ENCODE data around the gene FOXN1. TPM values are rescaled to one million over a fixed set of nuclear protein-coding genes. Genes with fewer than 3 reads are reported as not detected.

Gene FOXN1
- total RNA-seq, 1 experiment from 2014 or later = not detected

DNA sequence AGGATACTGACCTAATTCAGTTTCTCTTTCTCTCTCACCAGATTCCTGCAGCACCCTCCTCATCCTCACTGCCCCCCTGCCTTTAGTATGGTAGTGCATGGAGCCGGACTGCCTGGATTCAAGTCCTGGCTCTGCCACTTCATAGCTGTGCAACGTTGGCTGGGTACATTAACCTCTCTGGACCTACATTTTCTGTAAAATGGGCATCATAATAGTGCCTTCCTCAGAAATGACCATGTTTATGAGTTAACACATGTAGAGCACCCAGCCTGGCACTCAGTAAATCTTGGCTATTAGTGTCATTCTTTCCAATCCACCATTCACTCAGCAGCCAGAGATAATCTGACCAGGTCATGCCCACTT, 39.0 kb downstream of the FOXN1 start:
- H3K4me1 Mint-ChIP-seq = peaks cover 25% of the 10 kb centered on the region
- no peaks in the 10 kb centered on the region for H3K9me3 Mint-ChIP-seq
- TF ChIP-seq, protein P1, sequence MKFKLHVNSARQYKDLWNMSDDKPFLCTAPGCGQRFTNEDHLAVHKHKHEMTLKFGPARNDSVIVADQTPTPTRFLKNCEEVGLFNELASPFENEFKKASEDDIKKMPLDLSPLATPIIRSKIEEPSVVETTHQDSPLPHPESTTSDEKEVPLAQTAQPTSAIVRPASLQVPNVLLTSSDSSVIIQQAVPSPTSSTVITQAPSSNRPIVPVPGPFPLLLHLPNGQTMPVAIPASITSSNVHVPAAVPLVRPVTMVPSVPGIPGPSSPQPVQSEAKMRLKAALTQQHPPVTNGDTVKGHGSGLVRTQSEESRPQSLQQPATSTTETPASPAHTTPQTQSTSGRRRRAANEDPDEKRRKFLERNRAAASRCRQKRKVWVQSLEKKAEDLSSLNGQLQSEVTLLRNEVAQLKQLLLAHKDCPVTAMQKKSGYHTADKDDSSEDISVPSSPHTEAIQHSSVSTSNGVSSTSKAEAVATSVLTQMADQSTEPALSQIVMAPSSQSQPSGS (CRISPR knock-in tag; IDR thresholded peaks at IDR 0.05; ENCODE audit: borderline replicate concordance, low read depth) = no peak
- TF ChIP-seq ZNF138 (CRISPR knock-in tag; conservative IDR thresholded peaks at IDR 0.05) (no peak), PRRX2 (CRISPR knock-in tag; IDR thresholded peaks at IDR 0.05) (no peak), CREM (CRISPR knock-in tag; IDR thresholded peaks at IDR 0.05) (no peak), ZNF219 (CRISPR knock-in tag; IDR thresholded peaks at IDR 0.05; ENCODE audit: borderline replicate concordance) (no peak), ZNF396 (CRISPR knock-in tag; IDR thresholded peaks at IDR 0.05; ENCODE audit: borderline replicate concordance) (no peak), TCF7 (CRISPR knock-in tag; IDR thresholded peaks at IDR 0.05; ENCODE audit: low read depth) (no peak), ELF4 (CRISPR knock-in tag; IDR thresholded peaks at IDR 0.05; ENCODE audit: low read depth) (no peak)
- TF ChIP-seq, protein P2, sequence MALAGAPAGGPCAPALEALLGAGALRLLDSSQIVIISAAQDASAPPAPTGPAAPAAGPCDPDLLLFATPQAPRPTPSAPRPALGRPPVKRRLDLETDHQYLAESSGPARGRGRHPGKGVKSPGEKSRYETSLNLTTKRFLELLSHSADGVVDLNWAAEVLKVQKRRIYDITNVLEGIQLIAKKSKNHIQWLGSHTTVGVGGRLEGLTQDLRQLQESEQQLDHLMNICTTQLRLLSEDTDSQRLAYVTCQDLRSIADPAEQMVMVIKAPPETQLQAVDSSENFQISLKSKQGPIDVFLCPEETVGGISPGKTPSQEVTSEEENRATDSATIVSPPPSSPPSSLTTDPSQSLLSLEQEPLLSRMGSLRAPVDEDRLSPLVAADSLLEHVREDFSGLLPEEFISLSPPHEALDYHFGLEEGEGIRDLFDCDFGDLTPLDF (CRISPR knock-in tag; IDR thresholded peaks at IDR 0.05) = no peak
- TF ChIP-seq, protein P3, sequence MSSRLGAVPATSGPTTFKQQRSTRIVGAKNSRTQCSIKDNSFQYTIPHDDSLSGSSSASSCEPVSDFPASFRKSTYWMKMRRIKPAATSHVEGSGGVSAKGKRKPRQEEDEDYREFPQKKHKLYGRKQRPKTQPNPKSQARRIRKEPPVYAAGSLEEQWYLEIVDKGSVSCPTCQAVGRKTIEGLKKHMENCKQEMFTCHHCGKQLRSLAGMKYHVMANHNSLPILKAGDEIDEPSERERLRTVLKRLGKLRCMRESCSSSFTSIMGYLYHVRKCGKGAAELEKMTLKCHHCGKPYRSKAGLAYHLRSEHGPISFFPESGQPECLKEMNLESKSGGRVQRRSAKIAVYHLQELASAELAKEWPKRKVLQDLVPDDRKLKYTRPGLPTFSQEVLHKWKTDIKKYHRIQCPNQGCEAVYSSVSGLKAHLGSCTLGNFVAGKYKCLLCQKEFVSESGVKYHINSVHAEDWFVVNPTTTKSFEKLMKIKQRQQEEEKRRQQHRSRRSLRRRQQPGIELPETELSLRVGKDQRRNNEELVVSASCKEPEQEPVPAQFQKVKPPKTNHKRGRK (CRISPR knock-in tag; IDR thresholded peaks at IDR 0.05; ENCODE audit: borderline replicate concordance) = no peak
- TF ChIP-seq, protein P4, sequence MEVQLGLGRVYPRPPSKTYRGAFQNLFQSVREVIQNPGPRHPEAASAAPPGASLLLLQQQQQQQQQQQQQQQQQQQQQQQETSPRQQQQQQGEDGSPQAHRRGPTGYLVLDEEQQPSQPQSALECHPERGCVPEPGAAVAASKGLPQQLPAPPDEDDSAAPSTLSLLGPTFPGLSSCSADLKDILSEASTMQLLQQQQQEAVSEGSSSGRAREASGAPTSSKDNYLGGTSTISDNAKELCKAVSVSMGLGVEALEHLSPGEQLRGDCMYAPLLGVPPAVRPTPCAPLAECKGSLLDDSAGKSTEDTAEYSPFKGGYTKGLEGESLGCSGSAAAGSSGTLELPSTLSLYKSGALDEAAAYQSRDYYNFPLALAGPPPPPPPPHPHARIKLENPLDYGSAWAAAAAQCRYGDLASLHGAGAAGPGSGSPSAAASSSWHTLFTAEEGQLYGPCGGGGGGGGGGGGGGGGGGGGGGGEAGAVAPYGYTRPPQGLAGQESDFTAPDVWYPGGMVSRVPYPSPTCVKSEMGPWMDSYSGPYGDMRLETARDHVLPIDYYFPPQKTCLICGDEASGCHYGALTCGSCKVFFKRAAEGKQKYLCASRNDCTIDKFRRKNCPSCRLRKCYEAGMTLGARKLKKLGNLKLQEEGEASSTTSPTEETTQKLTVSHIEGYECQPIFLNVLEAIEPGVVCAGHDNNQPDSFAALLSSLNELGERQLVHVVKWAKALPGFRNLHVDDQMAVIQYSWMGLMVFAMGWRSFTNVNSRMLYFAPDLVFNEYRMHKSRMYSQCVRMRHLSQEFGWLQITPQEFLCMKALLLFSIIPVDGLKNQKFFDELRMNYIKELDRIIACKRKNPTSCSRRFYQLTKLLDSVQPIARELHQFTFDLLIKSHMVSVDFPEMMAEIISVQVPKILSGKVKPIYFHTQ (CRISPR knock-in tag; IDR thresholded peaks at IDR 0.05) = no peak
- CTCF ChIA-PET = interaction anchor here (0.8 to 5.2 kb wide), 3 partner anchors 31 to 129 kb away, joined by 3 to 26 read pairs (median 4); partner anchors contain the start of gene ALDOC
- H3K27ac Mint-ChIP-seq = peak overlapping the region; percentile 38
- no peak overlapping the region for H3K4me3 Mint-ChIP-seq
- no peaks in the 10 kb centered on the region for H3K27me3 Mint-ChIP-seq (ENCODE audit: low read depth)
- ATAC-seq (no peak), DNase-seq (ENCODE audit: low spot score) (no peak)
- H3K36me3 Mint-ChIP-seq = no peaks in the 10 kb centered on the region
- POLR2A ChIA-PET = interaction anchor here (1.2 kb wide), 1 partner anchor 9 kb away, joined by 3 read pairs; no protein-coding TSS in a partner anchor

DNA sequence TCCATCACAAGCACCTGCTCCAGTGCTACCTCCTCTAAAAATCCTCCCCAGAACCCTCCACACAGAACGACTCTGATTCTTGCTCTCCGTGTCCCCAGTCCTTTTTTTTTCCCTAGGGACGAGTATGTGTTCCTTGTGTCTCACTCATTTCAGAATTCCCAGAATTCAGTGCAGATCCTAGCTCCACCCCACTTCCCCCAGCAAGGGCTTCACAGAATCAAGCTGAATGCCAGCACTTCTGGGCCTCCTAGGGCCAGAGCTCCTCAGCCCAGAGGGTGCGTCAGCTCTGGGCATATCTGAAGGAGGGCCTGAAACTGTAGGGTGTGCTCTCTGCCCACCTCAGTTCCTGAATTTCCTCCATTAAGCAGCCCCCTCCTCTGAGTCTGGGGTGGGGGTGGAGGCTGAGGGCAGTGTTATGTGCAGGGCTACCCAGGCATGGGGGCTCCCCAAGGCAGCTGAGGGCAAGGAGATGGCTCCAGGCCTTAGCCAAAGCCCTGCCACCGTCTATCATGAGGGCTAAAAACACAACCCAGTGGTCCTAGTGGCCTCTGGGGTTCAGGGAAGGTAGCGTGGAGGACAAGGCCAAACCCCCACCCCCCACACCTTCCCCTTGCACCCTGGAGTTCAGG, 39.8 kb downstream of the FOXN1 start:
- ATAC-seq (no peak; the same call in 1 of the 2 replicates), DNase-seq (ENCODE audit: low spot score) (no peak)
- ChIA-PET CTCF (interaction anchor here (0.6 to 5.2 kb wide), 8 partner anchors 10 to 130 kb away, joined by 3 to 26 read pairs (median 6); partner anchors contain the start of genes ALDOC and PIGS), POLR2A (interaction anchor here (1.2 kb wide), 1 partner anchor 10 kb away, joined by 3 read pairs; no protein-coding TSS in a partner anchor)
- Mint-ChIP-seq H3K27ac (no peak overlapping the region), H3K4me3 (no peak overlapping the region), H3K4me1 (peaks cover 25% of the 10 kb centered on the region), H3K9me3 (no peaks in the 10 kb centered on the region), H3K36me3 (no peaks in the 10 kb centered on the region), H3K27me3 (ENCODE audit: low read depth) (no peaks in the 10 kb centered on the region)
- no peak for TF ChIP-seq ZNF138 (CRISPR knock-in tag; conservative IDR thresholded peaks at IDR 0.05)
- TF ChIP-seq, protein P5, sequence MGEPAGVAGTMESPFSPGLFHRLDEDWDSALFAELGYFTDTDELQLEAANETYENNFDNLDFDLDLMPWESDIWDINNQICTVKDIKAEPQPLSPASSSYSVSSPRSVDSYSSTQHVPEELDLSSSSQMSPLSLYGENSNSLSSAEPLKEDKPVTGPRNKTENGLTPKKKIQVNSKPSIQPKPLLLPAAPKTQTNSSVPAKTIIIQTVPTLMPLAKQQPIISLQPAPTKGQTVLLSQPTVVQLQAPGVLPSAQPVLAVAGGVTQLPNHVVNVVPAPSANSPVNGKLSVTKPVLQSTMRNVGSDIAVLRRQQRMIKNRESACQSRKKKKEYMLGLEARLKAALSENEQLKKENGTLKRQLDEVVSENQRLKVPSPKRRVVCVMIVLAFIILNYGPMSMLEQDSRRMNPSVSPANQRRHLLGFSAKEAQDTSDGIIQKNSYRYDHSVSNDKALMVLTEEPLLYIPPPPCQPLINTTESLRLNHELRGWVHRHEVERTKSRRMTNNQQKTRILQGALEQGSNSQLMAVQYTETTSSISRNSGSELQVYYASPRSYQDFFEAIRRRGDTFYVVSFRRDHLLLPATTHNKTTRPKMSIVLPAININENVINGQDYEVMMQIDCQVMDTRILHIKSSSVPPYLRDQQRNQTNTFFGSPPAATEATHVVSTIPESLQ (CRISPR knock-in tag; IDR thresholded peaks at IDR 0.05) = no peak
- no peak for TF ChIP-seq NR1H2 (CRISPR knock-in tag; IDR thresholded peaks at IDR 0.05)
- TF ChIP-seq KAT7 (CRISPR knock-in tag; IDR thresholded peaks at IDR 0.05; ENCODE audit: borderline replicate concordance) = no peak
- TF ChIP-seq ZNF121 (CRISPR knock-in tag; IDR thresholded peaks at IDR 0.05) = no peak
- TF ChIP-seq, protein P6, sequence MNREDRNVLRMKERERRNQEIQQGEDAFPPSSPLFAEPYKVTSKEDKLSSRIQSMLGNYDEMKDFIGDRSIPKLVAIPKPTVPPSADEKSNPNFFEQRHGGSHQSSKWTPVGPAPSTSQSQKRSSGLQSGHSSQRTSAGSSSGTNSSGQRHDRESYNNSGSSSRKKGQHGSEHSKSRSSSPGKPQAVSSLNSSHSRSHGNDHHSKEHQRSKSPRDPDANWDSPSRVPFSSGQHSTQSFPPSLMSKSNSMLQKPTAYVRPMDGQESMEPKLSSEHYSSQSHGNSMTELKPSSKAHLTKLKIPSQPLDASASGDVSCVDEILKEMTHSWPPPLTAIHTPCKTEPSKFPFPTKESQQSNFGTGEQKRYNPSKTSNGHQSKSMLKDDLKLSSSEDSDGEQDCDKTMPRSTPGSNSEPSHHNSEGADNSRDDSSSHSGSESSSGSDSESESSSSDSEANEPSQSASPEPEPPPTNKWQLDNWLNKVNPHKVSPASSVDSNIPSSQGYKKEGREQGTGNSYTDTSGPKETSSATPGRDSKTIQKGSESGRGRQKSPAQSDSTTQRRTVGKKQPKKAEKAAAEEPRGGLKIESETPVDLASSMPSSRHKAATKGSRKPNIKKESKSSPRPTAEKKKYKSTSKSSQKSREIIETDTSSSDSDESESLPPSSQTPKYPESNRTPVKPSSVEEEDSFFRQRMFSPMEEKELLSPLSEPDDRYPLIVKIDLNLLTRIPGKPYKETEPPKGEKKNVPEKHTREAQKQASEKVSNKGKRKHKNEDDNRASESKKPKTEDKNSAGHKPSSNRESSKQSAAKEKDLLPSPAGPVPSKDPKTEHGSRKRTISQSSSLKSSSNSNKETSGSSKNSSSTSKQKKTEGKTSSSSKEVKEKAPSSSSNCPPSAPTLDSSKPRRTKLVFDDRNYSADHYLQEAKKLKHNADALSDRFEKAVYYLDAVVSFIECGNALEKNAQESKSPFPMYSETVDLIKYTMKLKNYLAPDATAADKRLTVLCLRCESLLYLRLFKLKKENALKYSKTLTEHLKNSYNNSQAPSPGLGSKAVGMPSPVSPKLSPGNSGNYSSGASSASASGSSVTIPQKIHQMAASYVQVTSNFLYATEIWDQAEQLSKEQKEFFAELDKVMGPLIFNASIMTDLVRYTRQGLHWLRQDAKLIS (CRISPR knock-in tag; IDR thresholded peaks at IDR 0.05; ENCODE audit: borderline replicate concordance) = no peak
- TF ChIP-seq, protein P7, sequence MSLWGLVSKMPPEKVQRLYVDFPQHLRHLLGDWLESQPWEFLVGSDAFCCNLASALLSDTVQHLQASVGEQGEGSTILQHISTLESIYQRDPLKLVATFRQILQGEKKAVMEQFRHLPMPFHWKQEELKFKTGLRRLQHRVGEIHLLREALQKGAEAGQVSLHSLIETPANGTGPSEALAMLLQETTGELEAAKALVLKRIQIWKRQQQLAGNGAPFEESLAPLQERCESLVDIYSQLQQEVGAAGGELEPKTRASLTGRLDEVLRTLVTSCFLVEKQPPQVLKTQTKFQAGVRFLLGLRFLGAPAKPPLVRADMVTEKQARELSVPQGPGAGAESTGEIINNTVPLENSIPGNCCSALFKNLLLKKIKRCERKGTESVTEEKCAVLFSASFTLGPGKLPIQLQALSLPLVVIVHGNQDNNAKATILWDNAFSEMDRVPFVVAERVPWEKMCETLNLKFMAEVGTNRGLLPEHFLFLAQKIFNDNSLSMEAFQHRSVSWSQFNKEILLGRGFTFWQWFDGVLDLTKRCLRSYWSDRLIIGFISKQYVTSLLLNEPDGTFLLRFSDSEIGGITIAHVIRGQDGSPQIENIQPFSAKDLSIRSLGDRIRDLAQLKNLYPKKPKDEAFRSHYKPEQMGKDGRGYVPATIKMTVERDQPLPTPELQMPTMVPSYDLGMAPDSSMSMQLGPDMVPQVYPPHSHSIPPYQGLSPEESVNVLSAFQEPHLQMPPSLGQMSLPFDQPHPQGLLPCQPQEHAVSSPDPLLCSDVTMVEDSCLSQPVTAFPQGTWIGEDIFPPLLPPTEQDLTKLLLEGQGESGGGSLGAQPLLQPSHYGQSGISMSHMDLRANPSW (CRISPR knock-in tag; conservative IDR thresholded peaks at IDR 0.05; ENCODE audit: low read depth) = no peak

All from WTC11 (cell line).